ENCODE data around the gene TTC34.

DNA sequence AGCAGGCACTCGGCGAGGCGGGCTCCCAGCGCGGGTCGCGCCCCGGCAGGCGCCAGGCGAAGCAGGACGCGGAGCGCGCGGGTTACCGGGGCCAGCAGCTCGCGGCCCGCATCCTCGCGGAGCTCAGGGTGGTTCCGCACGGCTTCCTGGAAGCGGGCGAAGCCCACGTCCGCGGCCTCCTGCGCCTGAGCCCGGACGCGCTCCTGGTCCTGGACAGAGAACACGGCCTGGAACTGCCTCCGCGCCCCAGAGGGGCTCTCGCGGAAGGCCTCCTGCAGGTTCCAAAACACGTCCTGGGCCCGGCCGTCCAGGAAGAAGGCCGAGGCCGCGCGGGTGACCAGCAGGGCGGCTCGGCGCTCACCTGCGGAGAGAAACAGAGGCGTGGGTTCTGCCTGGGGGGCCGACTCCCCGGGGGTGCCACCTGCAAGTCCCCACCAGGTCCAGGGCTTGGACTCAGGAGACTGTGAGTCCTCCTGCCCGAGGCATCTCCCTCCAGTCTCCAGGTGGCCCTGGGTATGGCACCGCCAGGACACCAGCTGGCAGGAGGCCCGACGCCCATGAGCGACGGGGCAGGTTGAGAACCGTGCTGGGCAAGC, 11.4 kb downstream of the TTC34 start:
- TF ChIP-seq, protein P1, sequence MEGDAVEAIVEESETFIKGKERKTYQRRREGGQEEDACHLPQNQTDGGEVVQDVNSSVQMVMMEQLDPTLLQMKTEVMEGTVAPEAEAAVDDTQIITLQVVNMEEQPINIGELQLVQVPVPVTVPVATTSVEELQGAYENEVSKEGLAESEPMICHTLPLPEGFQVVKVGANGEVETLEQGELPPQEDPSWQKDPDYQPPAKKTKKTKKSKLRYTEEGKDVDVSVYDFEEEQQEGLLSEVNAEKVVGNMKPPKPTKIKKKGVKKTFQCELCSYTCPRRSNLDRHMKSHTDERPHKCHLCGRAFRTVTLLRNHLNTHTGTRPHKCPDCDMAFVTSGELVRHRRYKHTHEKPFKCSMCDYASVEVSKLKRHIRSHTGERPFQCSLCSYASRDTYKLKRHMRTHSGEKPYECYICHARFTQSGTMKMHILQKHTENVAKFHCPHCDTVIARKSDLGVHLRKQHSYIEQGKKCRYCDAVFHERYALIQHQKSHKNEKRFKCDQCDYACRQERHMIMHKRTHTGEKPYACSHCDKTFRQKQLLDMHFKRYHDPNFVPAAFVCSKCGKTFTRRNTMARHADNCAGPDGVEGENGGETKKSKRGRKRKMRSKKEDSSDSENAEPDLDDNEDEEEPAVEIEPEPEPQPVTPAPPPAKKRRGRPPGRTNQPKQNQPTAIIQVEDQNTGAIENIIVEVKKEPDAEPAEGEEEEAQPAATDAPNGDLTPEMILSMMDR (conservative IDR thresholded peaks at IDR 0.05; ENCODE audit: low read length): no peak
- TF ChIP-seq EZH2phosphoT487 (IDR thresholded peaks at IDR 0.05; ENCODE audit: borderline replicate concordance): no peak

Data from Loucy (cell line).